IPS-18c (cell line): ENCODE data around the gene AMELX.

Source experiments
- H3K4me3 ChIP-seq: 2 replicates; pipeline ENCODE4 v1.7.0; 2013; ENCODE audit warnings: low read depth, mild to moderate bottlenecking, low read length, moderate library complexity; ENCODE audit not compliant: insufficient read depth
- H3K9me3 ChIP-seq: one replicate; pipeline ENCODE4 v1.6.1; 2013; ENCODE audit warnings: mild to moderate bottlenecking, low read length, moderate library complexity; ENCODE audit not compliant: control insufficient read depth, insufficient read depth

AMELX gene

DNA sequence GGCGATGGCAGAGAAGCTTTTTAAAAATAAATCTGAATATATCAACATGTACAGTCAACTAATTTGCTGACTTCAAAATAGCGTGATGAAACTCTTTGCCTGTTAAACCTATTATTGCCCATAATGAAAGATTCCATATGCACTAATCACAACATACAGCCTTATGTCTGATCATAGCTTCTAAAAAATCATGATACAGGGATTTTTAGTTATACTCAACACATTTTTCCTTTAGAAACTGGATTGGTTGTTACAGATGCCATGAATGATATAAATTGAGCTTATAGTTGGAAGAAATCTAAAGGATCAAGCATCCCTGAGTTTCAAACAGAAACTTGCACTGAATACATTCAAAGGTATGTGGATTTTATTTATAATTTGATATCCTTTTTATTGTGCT, at the start of gene AMELX:
TSS of gene AMELX (plus strand) at position 301 of the 400 bp plus-strand sequence. CDS start 1,376 bp downstream, outside the sequence.
- Histone ChIP-seq H3K9me3 (peaks cover 7% of the 10 kb centered on the region), H3K4me3 (no peak within 1 kb of the TSS)

DNA sequence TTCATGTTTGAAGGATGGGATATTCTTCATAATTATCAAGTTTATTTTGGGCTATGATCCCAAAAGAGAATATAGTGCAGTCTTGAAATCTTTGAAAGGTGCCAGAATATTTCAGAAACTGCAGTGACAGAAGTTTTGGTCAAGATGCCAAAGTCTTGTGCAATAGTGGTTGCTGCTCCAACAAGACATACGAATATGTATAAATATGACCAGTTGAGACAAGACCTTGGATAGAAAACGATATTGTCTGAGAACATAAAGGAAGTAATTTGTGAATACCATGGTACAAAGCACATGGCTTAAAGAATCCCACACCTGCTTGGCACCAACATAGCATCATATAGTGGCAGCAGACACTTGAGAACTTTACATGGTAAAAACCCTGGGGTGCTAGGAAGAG, 48.6 kb upstream of the AMELX start:
- Histone ChIP-seq H3K9me3 (no peaks in the 10 kb centered on the region), H3K4me3 (no peak overlapping the region)

- Histone ChIP-seq H3K9me3 (no peaks in the 10 kb centered on the region), H3K4me3 (no peak overlapping the region)
These were observed 38.6 kb upstream of the AMELX start for GRCh38 chrX:11254417-11255109.

- Histone ChIP-seq H3K4me3 (no peak overlapping the region), H3K9me3 (peaks cover 2% of the 10 kb centered on the region)
These were observed 35.9 kb upstream of the AMELX start for GRCh38 chrX:11257290-11257689.

- no peak overlapping the region for H3K4me3 ChIP-seq
- H3K9me3 ChIP-seq: peaks cover 2% of the 10 kb centered on the region
These were observed 35.5 kb upstream of the AMELX start for GRCh38 chrX:11257711-11258110.

DNA sequence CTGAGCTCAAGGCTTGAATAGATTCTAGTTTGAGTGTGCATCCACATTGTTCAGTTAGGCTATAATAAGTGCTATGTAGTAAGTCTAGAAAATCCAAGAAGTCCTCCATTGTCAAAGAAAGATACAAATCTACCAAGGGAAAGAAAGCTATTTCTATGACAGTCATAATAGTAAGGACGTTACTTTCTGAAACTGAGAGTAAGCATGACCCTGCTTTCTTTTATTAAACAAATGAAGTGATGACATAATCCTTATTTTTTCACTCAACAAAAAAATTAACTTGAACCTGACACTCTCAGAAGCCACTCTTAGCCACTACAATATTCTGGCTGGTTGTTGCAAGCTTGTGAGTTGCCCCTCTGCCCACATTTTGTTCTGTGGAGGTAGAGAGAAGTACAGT, 33.8 kb upstream of the AMELX start:
- no peak overlapping the region for H3K4me3 ChIP-seq
- peaks cover 2% of the 10 kb centered on the region for H3K9me3 ChIP-seq

- Histone ChIP-seq H3K4me3 (no peak overlapping the region), H3K9me3 (peaks cover 2% of the 10 kb centered on the region)
These were observed 32.0 kb upstream of the AMELX start for GRCh38 chrX:11261260-11261659.

DNA sequence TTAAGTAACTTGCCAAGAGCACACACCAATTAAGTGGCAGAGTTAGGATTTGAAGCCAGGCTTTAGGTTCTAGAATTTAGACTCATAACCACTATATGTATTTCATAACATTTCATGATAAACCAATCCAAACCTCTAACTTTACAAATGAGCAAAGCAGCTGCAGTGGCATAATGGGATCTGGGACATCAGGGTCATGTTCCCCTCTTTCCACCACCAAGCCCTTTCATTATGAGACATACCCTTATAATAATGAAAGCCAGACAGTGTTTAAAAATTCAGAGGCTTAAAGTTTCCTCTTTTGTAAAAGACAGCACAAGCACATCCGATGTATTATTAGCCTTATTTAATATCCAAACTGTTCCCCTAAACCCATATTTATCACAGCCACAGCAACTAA, 28.3 kb upstream of the AMELX start:
- no peak overlapping the region for H3K4me3 ChIP-seq

GRCh38 chrX:11265352-11265751, 27.9 kb upstream of the AMELX start:
- peaks cover 2% of the 10 kb centered on the region for H3K9me3 ChIP-seq
- H3K4me3 ChIP-seq: no peak overlapping the region

More for the DNA sequence above, 28.3 kb upstream of the AMELX start:
- peaks cover 2% of the 10 kb centered on the region for H3K9me3 ChIP-seq

DNA sequence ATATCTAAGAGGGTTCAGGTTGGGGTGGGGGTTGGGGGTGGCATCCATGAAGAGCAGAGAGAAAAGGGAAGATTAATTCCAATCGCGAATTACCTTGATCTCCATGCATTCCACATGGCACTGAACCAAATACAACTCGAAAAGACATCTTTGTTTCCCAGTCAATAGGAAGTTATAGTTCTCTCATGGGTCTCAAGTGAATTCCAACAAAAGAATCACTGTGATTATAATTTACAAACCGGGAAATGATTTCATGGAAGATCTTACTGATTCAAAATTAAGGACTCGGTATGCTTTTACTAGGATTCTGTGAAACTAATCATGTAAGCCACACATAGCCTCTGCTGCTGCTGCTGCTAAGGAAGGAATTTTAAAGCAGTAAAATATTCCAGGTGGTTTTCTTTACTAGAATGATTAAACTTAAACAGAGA, 26.6 kb upstream of the AMELX start:
- Histone ChIP-seq H3K4me3 (no peak overlapping the region), H3K9me3 (peaks cover 2% of the 10 kb centered on the region)

GRCh38 chrX:11267425-11267824, 25.8 kb upstream of the AMELX start:
- H3K9me3 ChIP-seq: no peaks in the 10 kb centered on the region
- H3K4me3 ChIP-seq: no peak overlapping the region

DNA sequence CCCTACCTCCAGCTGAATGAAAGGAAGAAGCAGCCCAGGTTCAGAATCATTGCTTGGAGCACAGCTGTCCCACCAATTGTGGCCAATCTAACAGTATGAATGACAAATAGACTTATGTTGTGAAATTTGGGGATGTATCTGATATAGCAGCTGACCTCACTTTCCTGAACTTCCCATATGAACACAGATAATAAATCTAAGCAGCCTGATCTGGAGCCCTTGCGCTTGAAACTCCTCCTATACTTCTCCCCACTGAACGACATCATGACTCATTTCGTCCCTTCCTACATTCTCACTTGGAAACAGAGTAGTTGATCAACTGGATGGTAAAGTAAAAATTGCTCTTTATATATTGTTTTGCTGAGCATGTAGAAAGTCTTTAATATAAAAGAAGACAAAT, 24.2 kb upstream of the AMELX start:
- Histone ChIP-seq H3K9me3 (no peaks in the 10 kb centered on the region), H3K4me3 (no peak overlapping the region)

DNA sequence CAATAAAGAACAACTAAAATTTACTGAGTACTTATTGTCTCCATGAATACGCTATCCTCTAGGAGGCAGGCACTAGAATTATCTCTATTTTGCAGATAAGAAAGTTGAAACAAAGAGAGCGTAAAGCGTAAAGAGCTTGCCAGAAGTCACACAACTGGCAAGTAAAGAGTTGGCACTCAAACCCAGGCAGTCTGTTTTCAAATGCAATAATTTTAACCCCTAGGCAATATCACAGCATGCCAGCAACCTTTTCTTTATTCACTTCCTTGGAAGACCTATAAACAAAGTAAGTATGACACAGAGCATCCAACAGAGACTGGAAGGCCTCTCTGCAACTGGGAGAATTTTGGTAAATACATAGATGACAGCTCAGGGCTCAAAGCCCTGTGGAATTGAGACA, 23.2 kb upstream of the AMELX start:
- H3K4me3 ChIP-seq: no peak overlapping the region

DNA sequence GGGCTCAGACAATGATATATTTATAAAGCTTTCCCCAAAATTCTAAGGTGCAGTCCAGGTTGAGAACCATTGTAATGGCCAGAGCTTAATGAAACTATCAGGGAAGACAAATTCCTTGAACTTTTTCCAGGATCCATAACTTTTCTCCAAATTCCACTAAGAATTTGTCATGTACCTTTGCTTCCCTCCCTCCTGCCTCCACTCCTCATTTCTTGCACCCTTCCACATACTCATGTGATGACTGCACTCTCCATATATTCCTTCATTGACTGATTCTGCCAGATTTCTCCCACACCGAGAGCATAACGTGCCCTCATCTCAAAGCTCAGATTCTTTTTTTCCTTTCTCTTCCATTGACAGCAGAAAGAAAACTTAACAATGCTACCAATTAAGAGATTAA, 20.9 kb upstream of the AMELX start:
- Histone ChIP-seq H3K9me3 (no peaks in the 10 kb centered on the region), H3K4me3 (no peak overlapping the region)

More for the DNA sequence above, 23.2 kb upstream of the AMELX start:
- no peaks in the 10 kb centered on the region for H3K9me3 ChIP-seq

- no peak overlapping the region for H3K4me3 ChIP-seq
- H3K9me3 ChIP-seq: no peaks in the 10 kb centered on the region
These were observed 20.4 kb upstream of the AMELX start for GRCh38 chrX:11272863-11273262.

DNA sequence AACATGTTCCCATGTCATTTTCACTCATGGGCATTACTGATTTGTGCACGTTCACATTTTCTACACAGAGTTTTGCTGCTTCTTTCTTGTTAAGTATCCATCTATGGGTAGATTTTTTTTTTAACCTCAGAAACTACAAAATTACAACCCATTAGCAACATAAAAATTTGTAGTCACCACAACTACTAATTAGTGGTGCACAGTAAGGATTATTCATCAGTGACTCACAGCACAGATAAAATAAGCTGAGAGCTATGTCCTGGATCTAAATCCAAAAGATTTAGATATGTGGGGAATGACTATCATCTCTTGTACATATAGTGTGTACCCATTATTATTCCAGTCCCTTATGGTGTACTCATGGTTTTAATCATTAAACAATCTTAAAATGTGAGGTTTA, 19.7 kb upstream of the AMELX start:
- no peak overlapping the region for H3K4me3 ChIP-seq
- no peaks in the 10 kb centered on the region for H3K9me3 ChIP-seq

- no peak overlapping the region for H3K4me3 ChIP-seq
- H3K9me3 ChIP-seq: peaks cover 2% of the 10 kb centered on the region
These were observed 11.2 kb upstream of the AMELX start for GRCh38 chrX:11282043-11282442.

DNA sequence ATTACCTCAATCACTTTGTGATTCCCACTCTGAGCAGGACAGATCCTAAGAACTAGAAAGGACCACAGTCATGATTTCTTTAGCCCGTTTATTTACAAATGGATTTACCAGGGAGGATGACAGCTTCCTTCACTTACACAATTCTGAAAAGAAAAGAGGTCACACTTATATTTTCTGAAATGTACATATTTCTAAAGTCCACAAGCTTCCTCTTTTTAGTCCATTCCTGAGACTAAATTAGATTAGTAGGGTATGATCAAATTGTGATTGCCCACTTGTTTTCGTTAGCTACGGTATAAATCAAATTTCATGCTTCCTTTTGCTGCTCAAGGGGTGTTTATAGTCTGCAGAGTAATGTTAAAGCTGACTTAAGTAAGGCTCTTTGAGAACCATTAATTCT, 7.6 kb upstream of the AMELX start:
- Histone ChIP-seq H3K4me3 (no peak overlapping the region), H3K9me3 (peaks cover 4% of the 10 kb centered on the region)

GRCh38 chrX:11287505-11287904, 5.7 kb upstream of the AMELX start:
- Histone ChIP-seq H3K4me3 (no peak overlapping the region), H3K9me3 (peaks cover 4% of the 10 kb centered on the region)
